ENCODE data around the gene HIGD1A.
"Not testable (repeated sequence)": the region's sequence is repeated elsewhere in the genome, so short reads cannot be mapped to it uniquely, and the experiment has no call there.

Gene HIGD1A

DNA sequence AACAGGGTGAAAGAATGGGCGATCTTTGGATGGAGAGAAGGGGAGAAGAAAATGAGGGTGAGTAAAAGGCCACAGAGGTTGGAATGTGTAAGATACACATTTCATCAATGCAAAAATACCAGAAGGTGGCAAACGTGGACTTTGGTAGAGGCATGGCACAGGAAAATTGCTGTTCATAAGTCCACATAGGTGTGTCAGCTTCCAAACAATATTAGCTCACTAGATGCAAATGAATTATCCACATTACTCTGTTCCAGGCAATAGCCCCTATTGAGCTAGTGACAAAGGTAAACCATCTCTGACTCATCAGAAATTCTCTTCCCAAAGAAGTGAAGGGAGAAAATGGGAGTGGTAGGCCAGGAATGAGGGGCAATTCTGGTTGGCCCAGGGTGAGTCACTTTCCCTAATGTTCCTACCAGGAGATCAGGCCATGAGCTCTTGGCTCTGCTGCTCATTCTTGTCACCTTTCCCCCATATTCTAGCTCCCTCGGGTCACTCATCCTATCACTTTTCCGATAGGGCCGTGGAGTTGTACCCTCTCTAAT, 24.9 kb upstream of the HIGD1A start:
- no peak for DNase-seq (ENCODE audit: low spot score)

DNA sequence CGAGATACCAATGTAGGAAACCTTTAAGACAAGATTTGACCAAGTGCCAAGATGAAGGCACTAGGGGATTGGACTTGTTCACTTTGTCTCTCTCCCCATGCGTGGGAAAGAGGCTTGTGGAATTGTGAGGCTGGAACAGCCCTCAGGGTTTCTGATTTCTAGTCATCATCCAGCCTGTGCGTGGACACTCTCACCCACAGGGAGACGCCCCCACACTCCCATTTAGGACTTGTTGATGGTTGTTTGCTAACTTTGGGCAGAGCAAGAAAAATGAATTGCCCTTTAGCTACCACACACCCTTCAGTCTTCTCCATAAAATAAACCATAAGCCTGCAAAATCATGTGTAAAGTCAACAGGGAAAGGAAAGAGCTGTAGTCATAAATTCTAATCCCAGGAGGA, 23.4 kb upstream of the HIGD1A start:
- DNase-seq (ENCODE audit: low spot score), result no peak

DNA sequence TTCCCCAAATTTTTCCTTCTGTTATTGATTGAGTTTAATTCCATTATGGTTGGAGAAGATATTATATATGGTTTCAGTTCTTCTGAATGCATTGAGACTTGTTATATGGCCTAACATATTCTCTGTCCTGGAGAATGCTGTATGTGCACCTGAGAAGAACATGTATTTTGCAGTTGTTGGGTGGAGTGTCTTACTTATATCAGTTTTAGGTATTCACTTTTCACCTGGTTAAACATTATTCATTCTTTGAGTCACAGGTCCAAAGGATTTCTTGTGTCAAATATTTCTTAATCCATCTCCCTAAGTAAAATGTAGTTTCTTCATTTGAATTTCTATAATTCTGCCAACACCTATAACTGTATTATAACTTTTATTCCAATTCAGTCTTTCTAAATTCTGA, 22.7 kb upstream of the HIGD1A start:
- DNase-seq (ENCODE audit: low spot score), result no peak

DNA sequence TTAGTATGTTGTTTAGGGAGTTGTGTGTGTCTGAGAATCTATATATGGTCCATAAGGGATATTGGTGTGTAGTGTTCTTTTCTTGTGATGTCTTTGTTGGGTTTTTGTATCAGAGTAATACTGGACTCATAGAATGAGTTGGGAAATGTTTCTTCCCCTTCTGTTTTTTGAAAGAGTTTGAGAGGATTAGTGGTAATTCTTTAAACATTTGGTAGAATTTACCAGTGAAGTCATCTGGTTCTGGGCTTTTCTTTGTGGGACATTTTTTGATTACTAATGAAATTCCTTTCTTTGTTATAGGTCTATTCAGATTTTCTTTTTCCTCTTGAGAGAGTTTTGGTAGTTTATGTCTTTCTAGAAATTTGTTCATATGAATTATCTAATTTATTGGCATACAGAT, 21.9 kb upstream of the HIGD1A start:
- no peak for DNase-seq (ENCODE audit: low spot score)

DNA sequence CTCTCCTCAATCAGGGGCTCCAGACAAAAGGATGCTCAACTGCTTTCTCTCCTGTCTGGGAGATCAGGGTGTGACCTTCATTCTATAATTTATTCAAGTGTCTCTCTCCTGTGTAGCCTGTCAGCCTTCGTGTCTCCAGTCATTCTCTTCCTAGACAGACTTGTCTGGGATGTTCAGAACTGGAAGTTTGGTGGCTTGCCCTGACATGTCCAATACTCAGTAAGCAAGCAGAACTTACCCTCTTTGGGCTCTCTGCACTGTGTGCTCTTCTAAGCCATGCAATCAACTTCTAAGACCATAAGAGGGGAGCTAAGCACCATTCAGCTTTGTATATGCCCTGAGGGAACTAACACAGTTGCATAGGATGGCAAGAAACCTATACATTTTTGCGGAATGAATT, 19.1 kb upstream of the HIGD1A start:
- DNase-seq (ENCODE audit: low spot score), result no peak

DNA sequence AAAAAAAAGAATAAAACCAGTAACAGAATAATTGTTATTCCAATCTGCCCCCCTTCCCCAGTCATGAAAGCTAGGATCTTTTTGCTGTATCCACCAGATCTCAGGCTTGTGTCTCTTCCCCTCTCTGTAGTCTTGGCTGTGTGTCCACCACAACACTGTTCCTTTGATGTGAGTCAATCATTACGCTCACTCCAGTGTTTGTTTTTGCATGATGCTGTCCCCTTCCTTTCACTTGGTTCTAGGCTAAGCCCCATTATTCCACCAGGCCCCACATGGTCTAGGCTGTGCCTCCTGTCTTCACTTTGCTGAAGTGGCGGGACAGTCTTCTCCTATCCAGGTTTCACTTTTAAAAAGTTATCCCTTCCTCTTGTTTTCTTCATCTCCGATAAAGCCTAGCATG, 18.5 kb upstream of the HIGD1A start:
- no peak for DNase-seq (ENCODE audit: low spot score)

DNA sequence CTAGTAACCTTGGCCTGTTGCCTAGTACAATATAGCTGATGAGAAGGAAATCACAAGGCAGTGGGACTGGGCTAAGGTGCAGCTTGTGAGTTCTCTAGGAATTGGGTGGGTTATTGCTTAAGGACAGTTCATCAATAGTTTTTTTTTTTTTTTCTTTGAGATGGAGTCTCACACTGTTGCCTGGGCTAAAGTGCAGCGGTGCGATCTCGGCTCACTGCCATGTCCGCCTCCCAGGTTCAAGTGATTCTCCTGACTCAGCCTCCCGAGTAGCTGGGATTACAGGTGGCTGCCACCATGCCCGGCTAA, 16.4 kb upstream of the HIGD1A start:
- no peak for DNase-seq (ENCODE audit: low spot score)

DNA sequence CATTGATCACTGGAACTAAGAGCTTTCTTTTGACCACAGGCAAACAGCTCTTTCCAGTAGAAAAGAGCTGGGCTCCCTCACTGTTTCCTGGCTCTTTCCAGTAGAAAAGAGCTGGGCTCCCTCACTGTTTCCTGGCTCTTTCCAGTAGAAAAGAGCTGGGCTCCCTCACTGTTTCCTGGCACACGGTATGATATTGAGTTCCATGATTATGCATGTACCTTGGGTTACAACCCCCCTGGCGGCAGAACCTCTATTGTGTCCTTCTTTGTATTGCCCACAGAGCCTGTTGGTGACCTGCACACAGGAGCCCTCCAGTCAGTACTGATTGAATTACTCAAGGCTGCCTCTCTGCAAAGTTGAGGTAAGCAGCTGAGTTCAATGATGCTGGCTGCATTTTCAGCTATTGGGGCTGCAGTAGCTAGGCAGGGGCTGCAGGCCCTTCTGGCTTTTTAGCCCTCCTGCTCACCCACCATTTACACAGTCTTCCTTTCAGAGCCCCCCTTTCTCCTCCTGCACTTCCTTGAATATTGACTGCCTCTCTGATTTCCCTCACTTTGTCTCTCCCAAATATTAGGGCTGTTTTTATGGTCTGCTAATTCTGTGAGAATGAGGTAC, 15.2 kb upstream of the HIGD1A start:
- no peak for DNase-seq (ENCODE audit: low spot score)

DNA sequence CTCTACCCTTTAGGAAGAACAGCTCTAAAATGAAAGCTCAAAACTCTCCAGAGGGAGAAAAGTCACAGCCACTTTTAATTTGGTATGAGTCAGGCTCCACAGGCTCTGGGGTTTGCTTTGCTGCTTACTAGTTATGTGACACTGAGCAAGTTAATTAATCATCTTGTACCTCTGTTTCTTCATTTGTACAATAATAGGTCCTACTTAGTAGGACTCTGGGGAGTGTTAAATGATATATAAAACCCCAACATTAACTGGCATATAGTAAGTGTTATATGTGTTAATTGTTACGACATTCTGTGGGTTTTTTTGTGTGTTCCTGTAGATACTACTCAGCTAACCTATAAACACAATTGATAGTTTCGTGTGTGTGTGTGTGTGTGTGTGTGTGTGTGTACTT, 11.5 kb upstream of the HIGD1A start:
- DNase-seq (ENCODE audit: low spot score), result no peak

DNA sequence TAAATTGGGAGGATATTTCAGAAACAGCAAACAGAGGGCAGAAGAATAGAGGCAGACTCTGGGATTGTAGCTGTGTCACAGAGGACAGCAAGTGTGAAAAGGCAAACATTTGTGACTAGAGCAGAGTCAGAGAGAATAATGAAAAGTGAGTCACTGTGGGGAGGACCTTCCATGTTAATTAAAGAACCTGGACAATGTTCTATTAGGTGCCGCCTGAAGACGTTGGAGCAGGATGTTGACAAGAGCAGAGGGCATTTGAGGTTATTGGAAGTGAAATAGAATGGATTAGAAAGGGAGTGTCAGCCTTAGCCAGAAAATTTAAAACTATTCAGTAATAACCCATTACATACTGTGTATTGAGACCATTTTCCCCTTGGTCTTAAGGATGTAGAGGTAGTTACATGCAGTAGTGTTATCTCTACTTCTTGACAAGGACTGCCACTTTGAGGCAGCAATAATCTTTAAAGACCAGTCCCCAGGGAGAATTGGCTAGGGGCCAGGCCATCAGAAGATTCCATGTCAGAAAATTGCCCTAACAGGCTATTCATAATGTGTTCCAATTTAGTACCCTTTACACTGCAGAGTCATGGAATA, 10.7 kb upstream of the HIGD1A start:
- DNase-seq (ENCODE audit: low spot score), result no peak

DNA sequence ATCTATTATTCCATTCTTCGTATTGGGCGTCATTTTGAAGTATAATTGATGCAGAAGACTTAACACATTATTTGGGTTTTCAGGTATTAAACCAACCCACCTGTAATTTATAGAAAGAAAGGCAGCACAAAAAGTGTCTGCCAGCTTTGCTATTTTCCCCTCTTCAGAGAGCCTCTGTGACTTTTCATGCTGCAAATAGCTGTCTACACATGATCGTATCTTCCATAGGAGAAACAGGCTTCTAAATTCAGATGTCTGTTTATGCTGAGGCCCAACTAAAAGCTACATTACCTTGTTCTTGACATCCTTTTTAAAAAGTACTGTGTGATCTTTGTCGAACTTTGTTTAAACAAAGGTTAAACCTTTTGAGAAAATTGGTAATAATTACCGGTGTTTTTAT, 10.0 kb upstream of the HIGD1A start:
- no peak for DNase-seq (ENCODE audit: low spot score)

DNA sequence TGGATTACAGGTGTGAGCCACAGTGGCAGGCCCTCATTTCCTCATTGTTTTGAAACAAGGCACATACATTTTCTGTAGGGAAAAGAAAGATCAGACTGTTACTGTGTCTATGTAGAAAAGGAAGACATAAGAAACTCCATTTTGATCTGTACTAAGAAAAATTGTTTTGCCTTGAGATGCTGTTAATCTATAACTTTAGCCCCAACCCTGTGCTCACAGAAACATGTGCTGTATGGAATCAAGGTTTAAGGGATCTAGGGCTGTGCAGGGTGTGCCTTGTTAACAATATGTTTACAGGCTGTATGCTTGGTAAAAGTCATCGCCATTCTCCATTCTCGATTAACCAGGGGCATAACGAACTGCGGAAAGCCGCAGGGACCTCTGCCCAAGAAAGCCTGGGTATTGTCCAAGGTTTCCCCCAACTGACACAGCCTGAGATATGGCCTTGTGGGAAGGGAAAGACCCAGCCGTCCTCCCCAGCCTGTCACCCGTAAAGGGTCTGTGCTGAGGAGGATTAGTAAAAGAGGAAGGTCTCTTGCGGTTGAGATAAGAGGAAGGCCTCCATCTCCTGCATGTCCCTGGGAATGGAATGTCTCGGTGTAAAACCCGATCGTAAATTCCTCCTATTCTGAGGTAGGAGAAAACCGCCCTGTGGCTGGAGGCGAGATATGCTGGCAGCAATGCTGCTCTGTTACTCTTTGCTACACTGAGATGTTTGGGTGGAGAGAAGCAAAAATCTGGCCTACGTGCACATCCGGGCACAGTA, 7.0 kb upstream of the HIGD1A start:
- not testable (repeated sequence) for DNase-seq (ENCODE audit: low spot score)

DNA sequence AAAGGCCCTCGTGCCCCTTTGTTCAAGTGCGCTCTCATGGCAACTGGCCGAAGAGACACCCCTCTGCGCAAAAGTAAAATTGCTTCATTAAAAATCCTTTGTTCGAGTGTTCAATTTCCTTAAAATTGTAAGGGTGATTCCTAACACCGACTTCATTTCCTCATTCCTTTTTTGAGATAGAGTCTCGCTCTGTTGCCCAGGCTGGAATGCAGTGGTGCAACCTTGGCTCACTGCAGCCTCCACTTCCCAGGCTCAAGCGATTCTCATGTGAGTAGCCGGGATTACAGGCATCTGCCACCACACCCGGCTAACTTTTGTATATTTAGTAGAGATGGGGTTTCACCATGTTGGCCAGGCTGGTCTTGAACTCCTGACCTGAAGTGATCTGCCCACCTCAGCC, 6.4 kb upstream of the HIGD1A start:
- DNase-seq (ENCODE audit: low spot score), result not testable (repeated sequence)

DNA sequence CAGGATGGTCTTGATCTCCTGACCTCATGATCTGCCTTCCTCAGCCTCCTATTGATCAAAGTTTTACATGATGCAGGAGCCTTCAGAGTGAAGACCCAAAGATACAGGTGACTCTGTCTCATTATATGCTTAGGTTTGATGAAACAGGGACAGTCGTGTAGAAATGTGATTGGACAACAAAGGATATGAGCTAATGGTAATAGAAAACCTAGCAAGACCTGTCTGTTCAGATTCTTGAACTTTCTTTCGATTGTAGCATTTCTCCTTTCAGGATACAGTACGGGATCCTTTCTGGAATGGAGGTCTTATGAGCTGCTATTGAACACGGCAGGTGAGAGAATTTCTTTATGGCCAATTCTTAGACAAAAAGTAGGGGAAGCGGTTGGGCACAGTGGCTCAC, 4.9 kb upstream of the HIGD1A start, which contains the start of gene ACKR2:
TSS of gene ACKR2 (plus strand) at position 244 of the 400 bp plus-strand sequence. CDS start 55,058 bp downstream, outside the sequence.
- no peak for DNase-seq (ENCODE audit: low spot score)

DNA sequence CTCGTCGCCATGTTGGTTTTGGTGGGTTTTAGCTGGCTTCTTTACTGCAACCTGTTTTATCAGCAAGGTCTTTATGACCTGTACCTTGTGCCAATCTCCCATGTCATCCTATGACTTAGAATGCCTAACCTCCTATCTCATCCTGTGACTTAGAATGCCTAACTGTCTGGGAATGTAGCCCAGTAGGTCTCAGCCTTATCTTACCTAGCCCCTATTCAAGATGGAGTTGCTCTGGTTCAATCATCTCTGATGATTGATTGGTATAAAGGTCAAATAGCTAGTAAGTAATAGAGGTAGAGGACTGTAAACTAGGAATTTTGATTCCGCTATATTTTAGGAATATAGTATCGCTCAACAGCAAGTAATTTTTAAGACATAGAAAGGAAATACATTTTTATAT, 3.6 kb upstream of the HIGD1A start:
- DNase-seq (ENCODE audit: low spot score), result no peak

DNA sequence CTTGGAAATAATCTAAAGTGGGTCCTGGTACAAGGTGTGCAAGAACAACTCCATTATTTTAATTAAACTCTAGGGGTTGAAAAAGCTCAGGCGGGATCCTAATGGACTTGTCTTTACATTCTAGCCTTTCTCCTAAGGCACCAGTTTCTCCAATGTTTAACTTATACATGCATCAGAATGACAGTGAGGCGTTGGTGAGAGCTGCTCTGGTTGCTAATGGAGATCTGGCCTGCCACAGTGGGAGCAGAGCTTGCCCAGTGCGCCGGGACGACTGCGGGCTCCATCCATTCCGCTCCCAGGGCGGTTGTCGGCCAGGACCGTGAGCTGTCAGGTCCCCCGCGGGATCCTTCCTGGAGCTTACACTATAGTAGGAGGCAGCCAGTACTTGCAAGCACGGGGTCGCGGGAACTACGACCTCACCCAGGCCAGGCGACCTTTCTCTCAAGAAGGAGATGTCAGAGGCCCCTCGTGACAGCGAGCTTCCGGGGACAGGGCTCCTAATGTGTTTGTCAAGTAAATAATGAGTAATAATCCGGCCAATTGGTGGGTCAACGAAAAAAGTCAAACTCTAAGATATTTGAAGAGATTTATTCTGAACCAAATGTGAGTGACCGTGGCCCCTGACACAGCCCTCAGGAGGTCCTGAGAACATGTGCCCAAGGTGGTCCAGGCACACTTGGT, 991 bp upstream of the HIGD1A start:
- DNase-seq (ENCODE audit: low spot score), result peak; percentile 58

DNA sequence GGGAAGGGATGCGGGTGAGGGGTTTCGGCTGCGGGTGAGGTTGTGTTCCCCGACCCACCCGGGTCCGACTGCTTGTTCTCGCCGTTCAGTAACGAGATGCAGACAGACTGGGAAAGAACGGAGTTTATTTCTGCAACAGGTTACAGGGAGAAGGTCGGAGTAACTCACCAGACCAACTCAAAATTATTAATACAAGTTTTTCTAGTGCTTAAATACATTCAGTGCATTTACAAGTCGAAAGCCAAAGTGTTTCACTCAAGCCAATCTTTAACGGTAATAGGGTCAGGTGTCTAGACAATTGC, 492 bp upstream of the HIGD1A start:
- DNase-seq (ENCODE audit: low spot score), result no peak

DNA sequence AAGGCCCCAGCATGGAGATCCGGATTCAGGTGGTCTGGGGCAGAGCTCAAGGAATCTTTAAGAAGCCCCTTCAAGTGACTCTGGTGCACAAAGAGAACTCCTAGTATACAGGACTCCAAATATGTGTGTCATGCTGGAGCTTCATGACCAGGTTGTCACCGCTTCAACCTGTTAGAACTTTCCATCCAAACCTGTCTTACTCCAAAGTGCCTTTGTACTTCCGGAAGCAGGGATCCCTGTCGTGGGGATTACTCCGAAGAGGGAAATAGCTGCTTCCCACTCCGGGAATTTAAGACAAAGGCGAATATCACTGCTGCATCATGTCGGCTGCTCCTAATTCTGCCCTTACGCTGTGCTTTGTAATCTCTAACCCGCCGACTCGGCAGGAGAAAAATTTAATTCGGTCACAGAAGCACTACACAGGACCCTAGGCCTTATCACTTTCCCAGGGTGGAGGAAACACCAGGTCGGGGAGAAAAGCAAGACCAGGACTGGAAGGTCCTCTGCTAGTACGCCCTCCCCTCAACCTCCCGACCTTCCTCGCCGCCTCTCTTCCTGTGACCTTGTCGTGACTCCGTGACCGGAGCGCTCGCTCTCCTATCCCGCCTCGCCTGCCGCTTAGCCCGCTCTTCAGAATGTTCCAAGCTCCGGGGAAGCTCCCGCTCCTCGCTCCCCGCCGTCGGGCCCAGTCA, 730 bp downstream of the HIGD1A start:
- peak; percentile 45 for DNase-seq (ENCODE audit: low spot score)

DNA sequence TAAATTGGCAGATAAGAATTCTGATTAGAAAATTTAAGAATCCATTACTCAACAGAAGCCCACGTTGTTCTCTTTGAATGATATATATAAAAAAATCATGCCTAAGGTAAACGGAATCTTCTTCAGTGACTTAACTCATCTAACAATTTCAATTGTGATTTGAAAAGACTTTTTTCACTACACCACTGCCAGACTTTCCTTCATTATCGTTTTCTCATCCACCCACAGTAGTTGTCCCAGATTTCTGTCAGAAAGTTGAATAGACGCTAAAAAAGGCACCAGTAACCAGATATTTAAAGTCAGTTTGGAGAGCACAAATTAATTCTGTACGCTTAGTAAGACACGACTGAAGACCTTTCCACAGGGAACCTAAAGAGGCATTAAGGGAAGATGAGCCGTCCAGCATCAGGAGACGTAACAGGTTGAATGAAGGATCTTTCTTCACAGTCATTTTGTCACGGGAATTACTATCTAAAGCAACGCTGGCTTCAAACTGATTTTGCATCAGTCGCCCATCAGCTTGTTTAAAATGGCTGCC, 1.3 kb downstream of the HIGD1A start:
- no peak for DNase-seq (ENCODE audit: low spot score)

DNA sequence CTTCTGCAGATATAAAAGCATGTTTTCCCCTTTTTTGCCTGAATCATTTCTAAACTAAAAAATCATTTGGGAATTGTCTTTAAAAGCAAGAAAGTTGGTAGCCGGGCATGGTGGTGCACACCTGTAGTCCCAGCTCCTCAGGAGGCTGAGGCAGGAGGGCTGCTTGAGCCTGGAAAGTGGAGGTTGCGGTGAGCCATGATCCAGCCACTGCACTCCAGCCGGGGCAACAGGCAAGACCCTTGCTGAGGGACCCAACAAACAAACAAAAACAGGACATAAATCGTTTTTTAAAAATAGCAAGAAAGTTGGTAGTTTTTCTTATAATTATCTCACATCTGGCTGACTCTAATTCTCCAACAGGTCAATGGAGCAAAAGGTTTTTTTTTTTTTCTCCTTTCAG, 2.5 kb downstream of the HIGD1A start:
- no peak for DNase-seq (ENCODE audit: low spot score)

DNA sequence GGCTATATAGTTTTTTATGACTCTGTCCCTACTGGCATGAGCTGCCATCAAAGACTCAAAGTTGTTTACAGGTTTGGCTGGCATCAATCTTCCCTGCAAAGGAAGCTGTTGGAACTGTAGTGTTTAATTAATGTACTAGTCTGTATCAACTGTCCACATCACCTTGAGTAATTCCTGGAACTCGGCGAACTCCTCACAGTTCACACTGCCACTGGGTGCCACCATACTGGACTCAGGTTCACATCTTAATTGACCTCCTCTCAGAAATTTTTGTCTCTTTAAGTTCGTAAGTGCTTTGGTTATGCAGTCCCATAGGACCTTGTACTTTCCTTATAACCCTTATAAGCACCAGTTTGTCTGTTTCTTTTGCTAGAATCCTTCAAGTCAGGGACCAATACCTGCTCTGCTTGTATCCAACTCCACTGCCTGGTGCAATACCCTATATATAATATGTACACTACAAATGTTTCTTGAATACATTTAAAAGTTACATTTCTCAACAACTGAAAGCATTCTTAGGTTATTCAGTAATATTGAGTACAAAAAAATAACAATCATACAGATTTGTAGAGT, 3.2 kb downstream of the HIGD1A start:
- no peak for DNase-seq (ENCODE audit: low spot score)

DNA sequence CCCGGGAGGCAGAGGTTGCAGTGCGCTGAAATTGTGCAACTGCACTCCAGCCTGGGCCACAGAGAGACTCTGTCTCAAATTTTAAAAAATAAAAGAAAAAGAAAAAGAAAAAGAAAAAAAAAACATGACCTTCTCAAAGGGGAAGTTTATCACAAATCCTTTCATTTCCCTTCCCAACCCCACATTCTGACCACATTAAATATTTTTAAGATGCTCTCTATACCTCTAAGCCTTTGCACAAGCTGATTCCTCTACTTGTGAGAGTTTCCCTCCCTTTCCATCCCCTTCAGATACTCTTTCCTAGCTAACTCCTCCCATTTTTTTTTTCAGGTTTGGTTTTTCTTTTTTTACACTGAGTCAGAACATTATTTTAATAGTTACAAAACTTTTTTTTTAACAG, 4.0 kb downstream of the HIGD1A start:
- DNase-seq (ENCODE audit: low spot score), result no peak

All from HuH-7 (cell line).